IMR-90 (cell line): ENCODE measurements around the gene RSRC1.

Experiments
- CEBPB ChIP-seq: IDR thresholded peaks from 2 replicates; pipeline ENCODE4 v1.6.1; 2012; ENCODE audit warnings: low read depth, low read length, improper control_type of control experiment
- POLR2A ChIP-seq: IDR thresholded peaks from 2 replicates; pipeline ENCODE4 v1.6.1; 2012; ENCODE audit warnings: mild to moderate bottlenecking, low read depth, low read length
- RAD21 ChIP-seq: IDR thresholded peaks from 2 replicates; pipeline ENCODE4 v1.6.1; 2012; ENCODE audit warnings: low read length, improper control_type of control experiment
- RCOR1 ChIP-seq: IDR thresholded peaks from 2 replicates; pipeline ENCODE4 v1.6.1; 2012; ENCODE audit warnings: mild to moderate bottlenecking, low read length, improper control_type of control experiment; ENCODE audit not compliant: insufficient replicate concordance
- RFX5 ChIP-seq: IDR thresholded peaks from 2 replicates; pipeline ENCODE4 v1.8.0; 2012; ENCODE audit warnings: low read depth, mild to moderate bottlenecking, low read length, moderate library complexity
- SMC3 ChIP-seq: fragments of 150-350 bp; IDR thresholded peaks from 2 replicates; pipeline ENCODE4 v1.6.1; 2016; ENCODE audit warnings: low read depth, mild to moderate bottlenecking, antibody characterized with exemption, low read length, moderate library complexity
- TF ChIP-seq, protein P1 (sequence below): conservative IDR thresholded peaks from 2 replicates; pipeline ENCODE4 v1.5.1; 2012; ENCODE audit warnings: mild to moderate bottlenecking, low read depth, low read length, improper control_type of control experiment
- TF ChIP-seq, protein P2 (sequence below): fragments of 150-350 bp; IDR thresholded peaks from 2 replicates; pipeline ENCODE4 v1.6.1; 2016; ENCODE audit warnings: low read depth, mild to moderate bottlenecking, low read length, moderate library complexity, borderline replicate concordance

- TF ChIP-seq CEBPB (no peak), RAD21 (no peak), POLR2A (no peak), RFX5 (no peak), SMC3 (no peak), RCOR1 (no peak)
- TF ChIP-seq, protein P1, sequence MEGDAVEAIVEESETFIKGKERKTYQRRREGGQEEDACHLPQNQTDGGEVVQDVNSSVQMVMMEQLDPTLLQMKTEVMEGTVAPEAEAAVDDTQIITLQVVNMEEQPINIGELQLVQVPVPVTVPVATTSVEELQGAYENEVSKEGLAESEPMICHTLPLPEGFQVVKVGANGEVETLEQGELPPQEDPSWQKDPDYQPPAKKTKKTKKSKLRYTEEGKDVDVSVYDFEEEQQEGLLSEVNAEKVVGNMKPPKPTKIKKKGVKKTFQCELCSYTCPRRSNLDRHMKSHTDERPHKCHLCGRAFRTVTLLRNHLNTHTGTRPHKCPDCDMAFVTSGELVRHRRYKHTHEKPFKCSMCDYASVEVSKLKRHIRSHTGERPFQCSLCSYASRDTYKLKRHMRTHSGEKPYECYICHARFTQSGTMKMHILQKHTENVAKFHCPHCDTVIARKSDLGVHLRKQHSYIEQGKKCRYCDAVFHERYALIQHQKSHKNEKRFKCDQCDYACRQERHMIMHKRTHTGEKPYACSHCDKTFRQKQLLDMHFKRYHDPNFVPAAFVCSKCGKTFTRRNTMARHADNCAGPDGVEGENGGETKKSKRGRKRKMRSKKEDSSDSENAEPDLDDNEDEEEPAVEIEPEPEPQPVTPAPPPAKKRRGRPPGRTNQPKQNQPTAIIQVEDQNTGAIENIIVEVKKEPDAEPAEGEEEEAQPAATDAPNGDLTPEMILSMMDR = no peak
- TF ChIP-seq, protein P2, sequence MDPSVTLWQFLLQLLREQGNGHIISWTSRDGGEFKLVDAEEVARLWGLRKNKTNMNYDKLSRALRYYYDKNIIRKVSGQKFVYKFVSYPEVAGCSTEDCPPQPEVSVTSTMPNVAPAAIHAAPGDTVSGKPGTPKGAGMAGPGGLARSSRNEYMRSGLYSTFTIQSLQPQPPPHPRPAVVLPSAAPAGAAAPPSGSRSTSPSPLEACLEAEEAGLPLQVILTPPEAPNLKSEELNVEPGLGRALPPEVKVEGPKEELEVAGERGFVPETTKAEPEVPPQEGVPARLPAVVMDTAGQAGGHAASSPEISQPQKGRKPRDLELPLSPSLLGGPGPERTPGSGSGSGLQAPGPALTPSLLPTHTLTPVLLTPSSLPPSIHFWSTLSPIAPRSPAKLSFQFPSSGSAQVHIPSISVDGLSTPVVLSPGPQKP = no peak
Measured at GRCh38 chr3:158244274-158244673, 134.4 kb downstream of the RSRC1 start.
